ENCODE measurements around the gene PAQR5. TPM values are rescaled to one million over a fixed set of nuclear protein-coding genes. Genes with fewer than 3 reads are reported as not detected.

Gene PAQR5
- total RNA-seq, 1 donor from 2014 or later = 1.2 TPM

GRCh38 chr15:69395991-69396390, 97.3 kb downstream of the PAQR5 start:
- Histone ChIP-seq H3K4me1 (ENCODE audit: insufficient read depth, low read length) (peaks cover 18% of the 10 kb centered on the region), H3K79me2 (ENCODE audit: insufficient read depth, low read length) (no peaks in the 10 kb centered on the region), H2AFZ (ENCODE audit: low read depth, low read length) (no peak overlapping the region), H3K9ac (ENCODE audit: low read length) (no peak overlapping the region), H3K4me2 (ENCODE audit: low read length) (no peak overlapping the region), H4K20me1 (ENCODE audit: insufficient read depth, low read length) (peaks cover 64% of the 10 kb centered on the region), H3K4me3 (ENCODE audit: insufficient read depth, low read depth, low read length) (no peak overlapping the region), H3K27ac (ENCODE audit: low read depth, low read length) (no peak overlapping the region), H3K27me3 (ENCODE audit: insufficient read depth, low read length) (no peaks in the 10 kb centered on the region), H3K36me3 (ENCODE audit: insufficient read depth, low read length) (no peaks in the 10 kb centered on the region), H3K9me3 (ENCODE audit: insufficient read depth, low read depth, low read length) (no peaks in the 10 kb centered on the region)
- FAIRE-seq (no peak), DNase-seq (ENCODE audit: low read depth) (no peak)
- Mint-ChIP-seq H3K4me3 (ENCODE audit: unreplicated experiment) (no peak overlapping the region), H3K27ac (ENCODE audit: unreplicated experiment) (no peak overlapping the region), H3K9me3 (ENCODE audit: unreplicated experiment) (peaks cover 2% of the 10 kb centered on the region), H3K4me1 (ENCODE audit: low read depth, unreplicated experiment) (peaks cover 22% of the 10 kb centered on the region), H3K27me3 (ENCODE audit: low read depth, unreplicated experiment) (peaks cover 4% of the 10 kb centered on the region), H3K36me3 (ENCODE audit: low read depth, unreplicated experiment) (peaks cover 13% of the 10 kb centered on the region)
- TF ChIP-seq CTCF (IDR thresholded peaks at IDR 0.05; ENCODE audit: insufficient read depth, low read depth, low read length) (no peak), EZH2 (IDR thresholded peaks at IDR 0.05; ENCODE audit: insufficient read depth, low read length) (no peak)

GRCh38 chr15:69398491-69398891, 99.8 kb downstream of the PAQR5 start:
- peak; percentile 65 for FAIRE-seq
- Histone ChIP-seq H3K4me3 (ENCODE audit: insufficient read depth, low read depth, low read length) (no peak overlapping the region), H3K36me3 (ENCODE audit: insufficient read depth, low read length) (no peaks in the 10 kb centered on the region), H3K79me2 (ENCODE audit: insufficient read depth, low read length) (peaks cover 5% of the 10 kb centered on the region), H3K9me3 (ENCODE audit: insufficient read depth, low read depth, low read length) (no peaks in the 10 kb centered on the region), H3K4me1 (ENCODE audit: insufficient read depth, low read length) (peaks cover 20% of the 10 kb centered on the region), H3K4me2 (ENCODE audit: low read length) (no peak overlapping the region), H2AFZ (ENCODE audit: low read depth, low read length) (no peak overlapping the region), H4K20me1 (ENCODE audit: insufficient read depth, low read length) (peaks cover 80% of the 10 kb centered on the region), H3K27ac (ENCODE audit: low read depth, low read length) (no peak overlapping the region), H3K27me3 (ENCODE audit: insufficient read depth, low read length) (no peaks in the 10 kb centered on the region), H3K9ac (ENCODE audit: low read length) (no peak overlapping the region)
- TF ChIP-seq EZH2 (IDR thresholded peaks at IDR 0.05; ENCODE audit: insufficient read depth, low read length) (no peak), CTCF (IDR thresholded peaks at IDR 0.05; ENCODE audit: insufficient read depth, low read depth, low read length) (no peak)
- Mint-ChIP-seq H3K27ac (ENCODE audit: unreplicated experiment) (no peak overlapping the region), H3K9me3 (ENCODE audit: unreplicated experiment) (peaks cover 2% of the 10 kb centered on the region), H3K36me3 (ENCODE audit: low read depth, unreplicated experiment) (peaks cover 13% of the 10 kb centered on the region), H3K27me3 (ENCODE audit: low read depth, unreplicated experiment) (peaks cover 4% of the 10 kb centered on the region), H3K4me1 (ENCODE audit: low read depth, unreplicated experiment) (peaks cover 13% of the 10 kb centered on the region), H3K4me3 (ENCODE audit: unreplicated experiment) (no peak overlapping the region)
- DNase-seq (ENCODE audit: low read depth) = no peak

GRCh38 chr15:69400850-69401249, 102.1 kb downstream of the PAQR5 start:
- H3K4me1 Mint-ChIP-seq (ENCODE audit: low read depth, unreplicated experiment) = peaks cover 4% of the 10 kb centered on the region
- H3K4me3 Mint-ChIP-seq (ENCODE audit: unreplicated experiment) = no peak overlapping the region
- H4K20me1 ChIP-seq (ENCODE audit: insufficient read depth, low read length) = peaks cover 78% of the 10 kb centered on the region
- no peak overlapping the region for H3K9ac ChIP-seq (ENCODE audit: low read length)
- TF ChIP-seq EZH2 (IDR thresholded peaks at IDR 0.05; ENCODE audit: insufficient read depth, low read length) (no peak), CTCF (IDR thresholded peaks at IDR 0.05; ENCODE audit: insufficient read depth, low read depth, low read length) (no peak)
- H3K27ac ChIP-seq (ENCODE audit: low read depth, low read length) = no peak overlapping the region
- no peak overlapping the region for H3K4me3 ChIP-seq (ENCODE audit: insufficient read depth, low read depth, low read length)
- H3K79me2 ChIP-seq (ENCODE audit: insufficient read depth, low read length) = peaks cover 17% of the 10 kb centered on the region
- peaks cover 22% of the 10 kb centered on the region for H3K4me1 ChIP-seq (ENCODE audit: insufficient read depth, low read length)
- no peak overlapping the region for H2AFZ ChIP-seq (ENCODE audit: low read depth, low read length)
- H3K36me3 ChIP-seq (ENCODE audit: insufficient read depth, low read length) = no peaks in the 10 kb centered on the region
- DNase-seq (ENCODE audit: low read depth) (no peak), FAIRE-seq (no peak)
- H3K27ac Mint-ChIP-seq (ENCODE audit: unreplicated experiment) = no peak overlapping the region
- H3K27me3 Mint-ChIP-seq (ENCODE audit: low read depth, unreplicated experiment) = peaks cover 2% of the 10 kb centered on the region
- H3K9me3 ChIP-seq (ENCODE audit: insufficient read depth, low read depth, low read length) = no peaks in the 10 kb centered on the region
- H3K9me3 Mint-ChIP-seq (ENCODE audit: unreplicated experiment) = peaks cover 2% of the 10 kb centered on the region
- H3K36me3 Mint-ChIP-seq (ENCODE audit: low read depth, unreplicated experiment) = peaks cover 13% of the 10 kb centered on the region
- H3K4me2 ChIP-seq (ENCODE audit: low read length) = no peak overlapping the region
- no peaks in the 10 kb centered on the region for H3K27me3 ChIP-seq (ENCODE audit: insufficient read depth, low read length)

Measured in astrocyte (in vitro differentiated cells and primary cell).